HCT116 (cell line): Measurements from ENCODE around the gene BRAP. TPM values are rescaled to one million over a fixed set of nuclear protein-coding genes. Genes with fewer than 3 reads are reported as not detected.
"Not testable (repeated sequence)": the region's sequence is repeated elsewhere in the genome, so short reads cannot be mapped to it uniquely, and the experiment has no call there.

ENCODE experiments used
- ATAC-seq: fragments of 200-7000 bp; cut with Tn5 transposase; 2 replicates; pipeline ENCODE4 v1.9.1; 2020; ENCODE audit warnings: mild to moderate bottlenecking, moderate library complexity
- BruUV-seq: library from RNA; stranded (reverse); fragments of 400-500 nt; replicated peaks from 2 replicates; lab custom pipeline; 2021; lab: Mats Ljungman, UMichigan
- CTCF ChIA-PET: fragments of 300-600 bp; sonication (Branson Sonifier 250); formaldehyde crosslinking; loops from one replicate; lab custom pipeline; 2021; ENCODE audit warnings: antibody characterized with exemption; lab: Charles Lee
- POLR2A ChIA-PET: fragments of 300-600, 350-600 bp; sonication (Branson Sonifier 250); formaldehyde crosslinking; loops from one replicate; lab custom pipeline; 2021; ENCODE audit warnings: antibody characterized with exemption; lab: Charles Lee
- RAD21 ChIA-PET, 2 experiments: fragments of 300-600 bp; sonication (Branson Sonifier 250); formaldehyde crosslinking; loops; one replicate each; lab custom pipeline; 2023; ENCODE audit warnings: low total read pairs in 2 of 2; ENCODE audit not compliant: uncharacterized antibody in 2 of 2, unreplicated experiment in 2 of 2, low non-redundant PET in 1 of 2; lab: Charles Lee
- DNase-seq: peaks from one replicate; pipeline ENCODE4 v3.0.0-alpha.2; 2010; ENCODE audit warnings: low read depth, low spot score
- H2AFZ ChIP-seq: fragments of 200-600 bp; shearing (Covaris generic), sonication (generic); 2 replicates; pipeline ENCODE4 v1.6.1; 2017; ENCODE audit warnings: low read depth, mixed run types, mixed read lengths, antibody characterized with exemption, low read length; ENCODE audit not compliant: poor library complexity, severe bottlenecking
- H3K27ac ChIP-seq: 2 replicates; pipeline ENCODE4 v1.5.1; 2012; ENCODE audit warnings: low read depth, low read length
- H3K27me3 ChIP-seq: fragments of 200-600 bp; sonication (generic); 2 replicates; pipeline ENCODE4 v1.6.1; 2016; ENCODE audit warnings: mixed run types, low read length, mixed read lengths; ENCODE audit not compliant: insufficient read depth
- H3K36me3 ChIP-seq, 2 experiments: fragments of 200-500 bp in 1 of 2; fragments of 200-600 bp in 1 of 2; sonication (Bioruptor generic) in 1 of 2; sonication (generic) in 1 of 2; 2 replicates each; pipeline versions ENCODE4 v1.5.1 to v1.6.1; 2014 to 2016; ENCODE audit warnings: low read length in 2 of 2, inconsistent platforms in 1 of 2, mixed read lengths in 1 of 2, mixed run types in 1 of 2; ENCODE audit not compliant: insufficient read depth in 2 of 2, control insufficient read depth in 1 of 2
- H3K4me1 ChIP-seq, 2 experiments: fragments of 200-600 bp in 1 of 2; sonication (generic) in 1 of 2; 2 replicates each; pipeline versions ENCODE4 v1.5.1 to v1.6.1; 2012 to 2017; ENCODE audit warnings: low read length in 2 of 2, inconsistent platforms in 1 of 2, mild to moderate bottlenecking in 1 of 2, mixed read lengths in 1 of 2, mixed run types in 1 of 2, moderate library complexity in 1 of 2; ENCODE audit not compliant: insufficient read depth in 2 of 2, control insufficient read depth in 1 of 2
- H3K4me2 ChIP-seq: fragments of 200-600 bp; sonication (generic); 2 replicates; pipeline ENCODE4 v1.6.1; 2017; ENCODE audit warnings: mixed run types, low read length, mixed read lengths
- H3K4me3 ChIP-seq, 2 experiments: fragments of 200-600 bp in 1 of 2; sonication (generic) in 1 of 2; replicated peaks in 1 of 2; 2 replicates each; pipeline ENCODE4 v1.5.1; 2011 to 2016; ENCODE audit warnings: low read length in 2 of 2, control low read depth in 1 of 2, low read depth in 1 of 2, mild to moderate bottlenecking in 1 of 2, mixed read lengths in 1 of 2, mixed run types in 1 of 2
- H3K79me2 ChIP-seq: fragments of 200-600 bp; sonication (generic); 2 replicates; pipeline ENCODE4 v1.6.1; 2017; ENCODE audit warnings: mild to moderate bottlenecking, mixed run types, low read length, moderate library complexity, mixed read lengths; ENCODE audit not compliant: insufficient read depth
- H3K9ac ChIP-seq: fragments of 200-600 bp; sonication (generic); 2 replicates; pipeline ENCODE4 v1.6.1; 2016; ENCODE audit warnings: low read length, mixed read lengths
- H3K9me2 ChIP-seq: fragments of 200-600 bp; sonication (generic), shearing (Covaris generic); 2 replicates; pipeline ENCODE4 v1.6.1; 2017; ENCODE audit warnings: mixed run types, mild to moderate bottlenecking, moderate library complexity; ENCODE audit not compliant: insufficient read depth
- H3K9me3 ChIP-seq, 2 experiments: fragments of 200-500 bp in 1 of 2; fragments of 200-600 bp in 1 of 2; sonication (Bioruptor generic) in 1 of 2; sonication (generic) in 1 of 2; 2 replicates each; pipeline ENCODE4 v1.6.1; 2014 to 2017; ENCODE audit warnings: low read length in 2 of 2, mixed read lengths in 2 of 2, inconsistent platforms in 1 of 2, low read depth in 1 of 2, mild to moderate bottlenecking in 1 of 2, mixed run types in 1 of 2, moderate library complexity in 1 of 2; ENCODE audit not compliant: control insufficient read depth in 1 of 2, insufficient read depth in 1 of 2
- H4K20me1 ChIP-seq: fragments of 200-600 bp; sonication (generic), shearing (Covaris generic); 2 replicates; pipeline ENCODE4 v1.6.1; 2017; ENCODE audit warnings: mixed run types, mild to moderate bottlenecking, moderate library complexity; ENCODE audit not compliant: insufficient read depth
- CEBPB ChIP-seq: IDR thresholded peaks from 2 replicates; pipeline ENCODE4 v1.6.1; 2012; ENCODE audit warnings: low read depth
- CTCF ChIP-seq, 3 experiments: fragments of 200-600 bp in 1 of 3; sonication (generic) in 1 of 3; IDR thresholded peaks in 2 of 3; conservative IDR thresholded peaks in 1 of 3; 2 replicates each; pipeline ENCODE4 v1.5.1; 2012 to 2017; ENCODE audit warnings: low read depth in 2 of 3, low read length in 2 of 3, antibody characterized with exemption in 1 of 3, borderline replicate concordance in 1 of 3, control low read depth in 1 of 3, mild to moderate bottlenecking in 1 of 3, mixed read lengths in 1 of 3, mixed run types in 1 of 3, moderate library complexity in 1 of 3; ENCODE audit not compliant: insufficient read depth in 1 of 3
- ELF1 ChIP-seq: IDR thresholded peaks from 2 replicates; pipeline ENCODE4 v1.6.1; 2012; ENCODE audit warnings: low read depth, borderline replicate concordance
- EZH2 ChIP-seq: fragments of 200-600 bp; sonication (generic); IDR thresholded peaks from 2 replicates; pipeline ENCODE4 v1.6.1; 2017; ENCODE audit warnings: antibody characterized with exemption, mixed run types
- EZH2phosphoT487 ChIP-seq: fragments of 200-600 bp; IDR thresholded peaks from 2 replicates; pipeline ENCODE4 v1.6.1; 2018; ENCODE audit warnings: antibody characterized with exemption, borderline replicate concordance
- MAX ChIP-seq: IDR thresholded peaks from 2 replicates; pipeline ENCODE4 v1.6.1; 2012
- POLR2A ChIP-seq: IDR thresholded peaks from 2 replicates; pipeline ENCODE4 v1.7.0; 2011; ENCODE audit warnings: borderline replicate concordance; ENCODE audit not compliant: insufficient read depth, insufficient read length; ENCODE audit errors: extremely low read depth
- POLR2AphosphoS5 ChIP-seq: IDR thresholded peaks from 2 replicates; pipeline ENCODE4 v1.6.1; 2011; ENCODE audit warnings: mild to moderate bottlenecking, low read depth, low read length, moderate library complexity
- REST ChIP-seq: IDR thresholded peaks from 2 replicates; pipeline ENCODE4 v1.6.1; 2012; ENCODE audit warnings: low read depth
- SRF ChIP-seq: IDR thresholded peaks from 2 replicates; pipeline ENCODE4 v1.6.1; 2012; ENCODE audit warnings: low read depth
- TCF7L2 ChIP-seq: IDR thresholded peaks from 2 replicates; pipeline ENCODE4 v1.7.0; 2011; ENCODE audit warnings: borderline replicate concordance, inconsistent platforms; ENCODE audit not compliant: insufficient read depth, insufficient read length; ENCODE audit errors: extremely low read depth
- YY1 ChIP-seq: IDR thresholded peaks from 2 replicates; pipeline ENCODE4 v1.6.1; 2011; ENCODE audit warnings: low read length, low read depth, moderate library complexity, mild to moderate bottlenecking; ENCODE audit not compliant: insufficient replicate concordance; ENCODE audit errors: extremely low read depth
- ZBTB33 ChIP-seq: IDR thresholded peaks from 2 replicates; pipeline ENCODE4 v1.6.1; 2011; ENCODE audit warnings: mild to moderate bottlenecking, low read length, moderate library complexity; ENCODE audit not compliant: insufficient replicate concordance; ENCODE audit errors: extremely low read depth
- intact Hi-C: fragments of 100-400 bp; cut with micrococcal nuclease; formaldehyde crosslinking; loops from 2 replicates; pipeline ENCODE4 v1.10.0; 2022
- total RNA-seq: library from RNA; stranded (reverse); gene quantifications from one replicate; pipeline ENCODE4 v1.2.1, GENCODE V29; 2021; ENCODE audit not compliant: unreplicated experiment

The BRAP gene
- total RNA-seq, 1 experiment from 2014 or later = 16.7 TPM

- H2AFZ ChIP-seq = no peak overlapping the region
- RAD21 ChIA-PET = no interaction called here
- H3K9me3 ChIP-seq = no peaks in the 10 kb centered on the region
- H3K9ac ChIP-seq = no peak overlapping the region
- H3K27me3 ChIP-seq = no peaks in the 10 kb centered on the region
- no peak overlapping the region for H3K27ac ChIP-seq
- H4K20me1 ChIP-seq = no peaks in the 10 kb centered on the region
- TF ChIP-seq CTCF (IDR thresholded peaks at IDR 0.05 in 2 of 3, conservative IDR thresholded peaks at IDR 0.05 in 1 of 3; ENCODE audit: borderline replicate concordance in 1 of 3, insufficient read depth in 1 of 3, low read depth in 2 of 3, low read length in 2 of 3) (no peak), POLR2AphosphoS5 (no peak), REST (no peak), EZH2 (no peak), YY1 (no peak), POLR2A (no peak), CEBPB (no peak), ZBTB33 (no peak), SRF (no peak), ELF1 (no peak), EZH2phosphoT487 (no peak), TCF7L2 (no peak), MAX (no peak)
- H3K4me2 ChIP-seq = no peak overlapping the region
- no peak for DNase-seq
- ATAC-seq = no peak
- BruUV-seq = no TSS peak
- peaks cover 10 to 11% of the 10 kb centered on the region in 2 experiments; a peak in 3 of 4 replicates for H3K4me1 ChIP-seq
- POLR2A ChIA-PET = no interaction called here
- CTCF ChIA-PET = no interaction called here
- H3K79me2 ChIP-seq = peaks cover 11% of the 10 kb centered on the region
- intact Hi-C loops = no loop called here
- H3K4me3 ChIP-seq = no peak overlapping the region
- H3K36me3 ChIP-seq = no peaks in the 10 kb centered on the region
- H3K9me2 ChIP-seq = no peaks in the 10 kb centered on the region
Measured at GRCh38 chr12:111602348-111602747, 83.4 kb downstream of the BRAP start.

GRCh38 chr12:111600986-111601385, 84.8 kb downstream of the BRAP start:
- H3K9ac ChIP-seq, H3K27me3 ChIP-seq, BruUV-seq, H3K9me2 ChIP-seq, DNase-seq, H2AFZ ChIP-seq, H4K20me1 ChIP-seq, POLR2A ChIA-PET, H3K4me2 ChIP-seq, H3K36me3 ChIP-seq, intact Hi-C loops, CTCF ChIA-PET, RAD21 ChIA-PET, H3K4me3 ChIP-seq, ATAC-seq, H3K9me3 ChIP-seq: not testable (repeated sequence)
- H3K4me1 ChIP-seq = peaks cover 19 to 25% of the 10 kb centered on the region in 2 experiments
- peak overlapping the region; percentile 16 for H3K27ac ChIP-seq
- peaks cover 24% of the 10 kb centered on the region for H3K79me2 ChIP-seq
